GM21786 (cell line): ENCODE data around the gene TPT1.
"Not testable (repeated sequence)": the region's sequence is repeated elsewhere in the genome, so short reads cannot be mapped to it uniquely, and the experiment has no call there.

Experiments
- ATAC-seq: cut with Tn5 transposase; IDR thresholded peaks from one replicate; pipeline ENCODE4 v1.9.1; 2021; ENCODE audit not compliant: unreplicated experiment

The TPT1 gene

DNA sequence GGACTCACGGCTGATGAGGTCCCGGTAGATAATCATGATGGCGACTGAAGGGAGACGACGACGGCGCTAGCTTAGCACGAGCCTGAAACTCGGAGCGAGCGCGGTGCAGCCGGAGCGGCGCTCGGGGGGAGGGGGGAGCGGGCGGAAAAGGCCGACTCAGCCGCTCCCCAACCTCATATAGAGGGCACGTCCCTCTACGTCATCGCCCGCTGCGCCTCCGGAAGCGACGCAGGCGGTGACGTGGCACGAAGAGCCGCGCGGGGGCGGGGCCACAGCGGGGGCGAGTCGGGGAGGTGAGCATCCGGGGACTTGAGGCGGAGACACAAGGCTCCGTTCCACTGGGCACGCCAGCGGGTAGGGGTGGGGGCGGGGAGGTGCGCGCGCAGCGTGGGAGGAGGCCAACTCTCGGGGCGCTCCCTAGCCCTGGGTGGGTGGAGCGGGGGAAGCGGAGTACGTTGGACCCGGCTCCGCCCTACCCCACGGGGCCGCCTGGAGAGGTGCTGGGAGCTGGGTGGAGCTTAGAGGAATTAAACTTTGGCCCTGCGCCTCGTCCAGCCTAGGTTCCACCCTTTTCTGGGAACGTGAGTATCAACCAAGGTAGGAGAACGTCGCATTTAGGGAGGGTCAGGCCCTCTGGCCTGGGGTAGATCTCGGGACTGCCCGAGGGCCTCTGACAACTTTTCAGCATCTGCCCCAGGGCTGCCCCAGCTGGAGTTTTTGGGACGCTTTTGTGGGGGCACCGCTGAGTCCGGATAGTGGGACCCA, at the start of gene TPT1:
Gene TPT1, minus strand, starts transcription at position 150 of the 765 bp plus-strand sequence. Its CDS starts 114 bp downstream, at position 36.
- peak; percentile 84 for ATAC-seq

DNA sequence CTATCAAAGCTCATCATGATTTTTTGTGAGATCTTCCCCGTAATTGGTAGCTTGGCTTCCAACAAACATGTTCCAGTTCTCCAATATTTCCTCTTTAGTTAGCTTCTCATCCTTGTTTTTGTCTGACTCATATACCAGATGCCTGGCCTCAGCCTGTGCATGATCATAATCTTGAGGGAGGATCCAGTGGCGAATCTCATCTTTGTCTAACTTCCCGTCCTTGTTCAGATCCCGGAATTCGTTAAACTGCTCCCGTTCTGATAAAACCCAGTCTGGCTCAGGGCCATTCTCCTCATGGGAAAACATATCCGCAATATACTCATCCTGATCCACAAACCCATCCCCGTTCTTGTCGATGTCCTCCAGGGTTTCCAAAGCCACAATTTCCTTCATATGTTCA, 49.4 kb upstream of the TPT1 start:
- ATAC-seq, result not testable (repeated sequence)

DNA sequence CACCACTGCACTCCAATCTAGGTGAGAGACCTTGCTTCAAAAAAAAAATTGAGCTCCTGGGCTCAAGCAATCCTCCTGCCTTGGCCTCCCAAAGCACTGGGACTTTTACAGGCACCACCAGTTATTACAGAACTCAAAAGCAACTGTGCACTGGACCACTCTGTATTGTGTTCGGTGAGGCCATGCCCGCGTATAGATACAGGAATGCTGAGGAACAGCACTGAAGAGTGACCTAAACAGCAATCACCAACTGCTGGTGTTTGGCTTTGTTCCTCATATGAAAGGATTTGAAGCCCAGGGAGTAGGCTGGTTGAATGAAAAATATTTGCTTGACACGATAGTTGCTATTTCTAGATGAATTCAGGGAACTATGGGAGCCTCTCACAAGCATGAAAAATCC, 47.7 kb upstream of the TPT1 start:
- no peak for ATAC-seq

GRCh38 chr13:45386892-45387575, 46.1 kb upstream of the TPT1 start:
- not testable (repeated sequence) for ATAC-seq

- ATAC-seq, result no peak
Measured at GRCh38 chr13:45385907-45386553, 45.0 kb upstream of the TPT1 start.

GRCh38 chr13:45385320-45385719, 44.3 kb upstream of the TPT1 start:
- no peak for ATAC-seq

GRCh38 chr13:45384474-45385174, 43.6 kb upstream of the TPT1 start:
- ATAC-seq, result no peak

DNA sequence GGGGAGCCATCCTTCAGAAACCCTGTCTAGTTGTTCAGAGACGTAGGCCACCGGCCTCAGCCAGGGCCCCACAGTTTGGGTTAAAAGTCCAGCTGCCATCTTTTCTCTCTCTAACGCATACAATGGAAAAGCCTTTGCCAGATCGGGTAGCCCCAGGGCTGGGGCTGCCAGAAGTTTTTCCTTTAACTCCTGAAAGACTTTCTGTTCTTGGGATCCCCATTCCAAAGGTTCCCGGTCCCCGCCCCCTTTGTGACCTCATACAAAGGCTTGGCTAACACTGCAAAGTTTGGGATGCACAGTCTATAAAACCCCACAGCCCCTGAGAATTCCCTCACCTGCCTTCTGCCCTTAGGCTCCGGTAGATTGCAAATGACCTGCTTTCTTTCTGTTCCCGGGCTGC, 41.8 kb upstream of the TPT1 start:
- not testable (repeated sequence) for ATAC-seq

- no peak for ATAC-seq
Measured at GRCh38 chr13:45381196-45381595, 40.2 kb upstream of the TPT1 start.

- ATAC-seq, result not testable (repeated sequence)
Measured at GRCh38 chr13:45380708-45381107, 39.7 kb upstream of the TPT1 start.

GRCh38 chr13:45379516-45379915, 38.5 kb upstream of the TPT1 start:
- not testable (repeated sequence) for ATAC-seq

DNA sequence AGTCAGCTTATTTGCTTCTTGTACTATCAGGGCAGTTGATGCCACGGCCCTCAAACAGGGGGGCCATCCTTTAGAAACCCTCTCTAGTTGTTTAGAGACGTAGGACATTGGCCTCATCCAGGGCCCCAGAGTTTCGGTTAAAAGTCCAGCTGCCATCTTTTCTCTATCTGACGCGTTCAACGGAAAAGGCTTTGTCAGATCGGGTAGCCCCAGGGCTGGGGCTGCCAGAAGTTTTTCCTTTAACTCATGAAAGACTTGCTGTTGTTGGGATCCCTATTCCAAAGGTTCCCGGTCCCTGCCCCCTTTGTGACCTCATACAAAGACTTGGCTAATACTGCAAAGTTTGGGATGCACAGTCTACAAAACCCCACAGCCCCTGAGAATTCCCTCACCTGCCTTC, 37.8 kb upstream of the TPT1 start:
- ATAC-seq, result not testable (repeated sequence)

DNA sequence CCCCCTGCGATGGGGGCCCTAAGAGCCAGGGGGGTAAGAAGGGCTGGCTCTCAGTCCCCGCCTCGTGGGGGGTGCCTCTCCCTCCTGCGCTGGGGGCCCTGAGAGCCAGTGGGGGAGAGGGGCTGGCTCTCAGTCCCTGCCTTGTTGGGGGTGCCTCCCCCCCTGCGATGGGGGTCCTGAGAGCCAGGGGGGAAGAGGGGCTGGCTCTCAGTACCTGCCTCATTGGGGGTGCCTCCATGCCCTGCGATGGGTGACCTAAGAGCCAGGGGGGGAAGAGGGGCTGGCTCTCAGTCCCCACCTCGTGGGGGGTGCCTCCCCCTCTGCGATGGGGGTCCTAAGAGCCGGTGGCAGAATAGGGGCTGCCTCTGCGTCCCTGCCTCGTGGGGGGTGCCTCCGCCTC, 36.3 kb upstream of the TPT1 start:
- not testable (repeated sequence) for ATAC-seq

DNA sequence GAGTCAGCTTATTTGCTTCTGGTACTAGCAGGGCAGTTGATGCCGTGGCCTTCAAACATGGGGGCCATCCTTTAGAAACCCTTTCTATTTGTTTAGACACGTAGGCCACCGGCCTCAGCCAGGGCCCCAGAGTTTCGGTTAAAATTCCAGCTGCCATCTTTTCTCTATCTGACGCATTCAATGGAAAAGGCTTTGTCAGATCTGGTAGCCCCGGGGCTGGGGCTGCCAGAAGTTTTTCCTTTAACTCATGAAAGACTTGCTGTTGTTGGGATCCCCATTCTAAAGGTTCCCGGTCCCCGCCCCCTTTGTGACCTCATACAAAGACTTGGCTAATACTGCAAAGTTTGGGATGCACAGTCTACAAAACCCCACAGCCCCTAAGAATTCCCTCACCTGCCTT, 35.7 kb upstream of the TPT1 start:
- not testable (repeated sequence) for ATAC-seq

DNA sequence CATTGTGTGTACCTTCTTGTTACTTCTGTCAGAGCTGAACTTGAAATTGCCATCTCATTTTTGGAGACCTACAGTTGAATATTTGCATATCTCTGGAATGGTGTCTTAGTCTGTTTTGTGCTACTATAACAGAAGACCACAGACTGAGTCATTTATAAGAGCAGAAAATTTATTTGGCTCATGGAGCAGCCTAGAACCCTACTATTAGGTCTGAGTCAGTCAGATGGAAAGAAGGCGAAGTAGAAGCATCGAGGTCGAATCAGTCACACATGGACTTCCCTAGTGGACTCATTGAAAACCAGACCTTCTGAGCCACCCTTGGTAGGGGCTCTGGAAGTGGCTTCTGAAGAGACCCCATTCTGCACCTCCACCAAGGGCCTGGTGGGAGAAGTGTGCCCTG, 33.9 kb upstream of the TPT1 start:
- no peak for ATAC-seq

- ATAC-seq, result no peak
Measured at GRCh38 chr13:45373162-45373547, 32.2 kb upstream of the TPT1 start.

DNA sequence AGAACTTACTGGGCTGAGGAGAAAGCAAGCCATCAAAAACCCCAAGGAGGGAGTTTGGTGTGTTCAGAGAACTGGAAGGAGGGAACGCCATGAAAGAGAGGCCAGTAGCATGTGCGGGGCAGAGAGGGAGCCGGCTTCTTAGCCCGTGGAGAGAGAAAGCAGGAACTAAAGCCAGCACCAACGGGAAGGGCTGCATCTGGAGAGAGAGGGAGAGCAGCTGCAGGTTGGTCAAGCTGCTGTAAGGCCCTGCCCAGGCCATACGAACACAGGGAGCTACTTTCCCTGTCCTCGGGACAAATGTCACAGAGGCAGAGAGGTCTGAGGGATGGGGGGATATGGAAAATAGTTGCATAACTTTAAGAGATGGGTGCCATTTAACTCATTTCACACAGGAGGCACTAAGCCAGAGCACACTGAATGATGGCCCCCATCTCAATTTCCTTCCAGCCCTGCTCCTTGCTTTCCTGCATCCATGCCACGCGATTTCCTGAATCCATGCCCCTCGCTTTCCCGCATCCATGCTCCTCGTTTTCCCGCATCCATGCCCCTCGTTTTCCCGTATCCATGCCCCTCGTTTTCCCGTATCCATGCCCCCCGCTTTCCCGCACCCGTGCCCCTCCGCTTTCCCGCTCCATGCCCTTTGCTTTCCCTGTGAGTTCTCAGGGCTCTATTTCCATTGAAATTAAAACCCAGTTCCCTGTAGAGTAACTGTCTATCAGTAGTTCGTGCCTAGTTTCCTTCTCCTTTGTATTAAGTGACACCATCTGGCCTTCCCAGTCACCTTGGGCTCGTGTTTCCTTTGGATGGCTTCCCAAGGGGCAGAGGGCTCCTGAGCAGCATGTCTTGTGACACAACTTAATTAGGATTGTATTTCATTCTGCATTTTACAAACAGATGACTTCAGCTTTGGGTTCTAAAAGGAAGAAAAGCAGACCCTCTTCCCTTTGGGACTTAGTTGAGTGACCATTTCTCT, 31.5 kb upstream of the TPT1 start:
- ATAC-seq, result no peak

DNA sequence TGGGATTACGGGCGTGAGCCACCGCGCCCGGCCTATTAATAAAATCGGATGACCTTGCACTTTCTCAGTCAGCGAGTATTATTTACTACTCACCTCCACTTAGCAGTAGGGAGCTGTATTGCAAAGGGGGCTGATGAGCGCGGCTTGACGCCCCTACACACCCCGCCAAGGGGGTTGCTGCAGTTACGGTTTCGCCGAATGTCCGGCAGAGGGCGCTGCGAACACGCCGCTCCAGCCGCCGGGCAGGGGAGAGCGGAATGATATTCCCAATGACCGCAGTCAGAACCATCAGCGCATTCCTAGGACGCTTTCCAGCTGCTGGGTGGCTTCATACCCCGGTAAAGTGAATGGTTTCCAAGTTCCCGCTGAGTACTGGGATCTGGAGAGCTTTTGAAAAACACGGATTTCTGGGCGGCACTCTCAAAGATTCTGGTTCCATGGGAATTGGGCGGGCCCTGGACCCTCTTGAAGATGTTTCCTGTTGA, 30.0 kb upstream of the TPT1 start:
- ATAC-seq, result no peak

DNA sequence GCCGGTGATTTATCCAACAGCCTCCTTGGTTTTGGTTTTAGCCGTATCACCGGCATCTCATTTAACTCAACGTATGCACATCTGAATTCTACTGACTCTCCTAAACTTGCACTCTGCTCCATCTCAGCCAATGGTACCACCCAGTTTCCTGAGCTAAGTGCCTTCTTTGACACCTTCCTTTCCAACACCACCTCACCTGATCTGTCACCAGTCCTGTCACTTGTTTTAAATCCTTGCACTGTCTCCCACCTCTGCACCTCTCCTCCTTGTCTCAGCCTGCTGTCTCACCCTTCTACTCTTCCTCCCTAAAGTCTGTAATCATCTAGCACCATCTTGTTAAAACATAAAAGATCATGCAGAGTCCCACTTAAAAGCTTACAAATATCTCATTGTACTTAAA, 28.1 kb upstream of the TPT1 start:
- ATAC-seq, result no peak

DNA sequence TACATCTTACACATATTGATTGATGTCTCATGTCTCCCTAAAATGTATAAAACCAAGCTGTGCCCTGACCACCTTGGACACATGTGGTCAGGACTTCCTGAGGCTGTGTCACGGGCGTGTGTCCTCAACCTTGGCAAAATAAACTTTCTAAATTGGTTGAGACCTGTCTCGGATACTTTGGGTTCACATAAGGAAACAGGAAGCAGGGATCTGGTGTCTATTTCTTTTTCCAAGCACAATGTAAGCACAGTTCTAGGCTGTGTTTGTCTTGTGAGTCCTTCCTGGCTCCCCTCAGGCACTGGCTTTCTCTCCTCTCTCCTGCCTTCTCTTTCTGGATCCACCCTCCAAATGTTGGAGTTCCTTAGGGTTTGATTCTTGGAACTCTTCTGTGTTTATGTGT, 27.6 kb upstream of the TPT1 start:
- no peak for ATAC-seq
